Stimulated activated CD4-positive, alpha-beta T cell treated with anti-CD3 and anti-CD28 coated beads, TNF-alpha, amount 100 ng/mL, for 4 hours (primary cell): ENCODE data around the gene RFNG.

Source experiments
- DNase-seq, 3 experiments: peaks; one replicate each; pipeline ENCODE4 v3.0.0-alpha.2; 2020; ENCODE audit warnings: low read depth in 3 of 3

The RFNG gene

GRCh38 chr17:82089723-82090548 is 38.3 kb upstream of the RFNG start:
- no peak for DNase-seq

- no peak for DNase-seq
These were observed 37.5 kb upstream of the RFNG start for GRCh38 chr17:82088838-82089722.

GRCh38 chr17:82087961-82088837 is 36.6 kb upstream of the RFNG start:
- no peak for DNase-seq

GRCh38 chr17:82086941-82087906 is 35.6 kb upstream of the RFNG start:
- DNase-seq = no peak

GRCh38 chr17:82085931-82086764 is 34.5 kb upstream of the RFNG start:
- DNase-seq = no peak

GRCh38 chr17:82085031-82085861 is 33.6 kb upstream of the RFNG start:
- DNase-seq = no peak

- DNase-seq = no peak
These were observed 32.9 kb upstream of the RFNG start for GRCh38 chr17:82084373-82085030.

GRCh38 chr17:82083533-82084359 is 32.1 kb upstream of the RFNG start:
- DNase-seq = no peak

- no peak for DNase-seq
These were observed 31.4 kb upstream of the RFNG start for GRCh38 chr17:82083009-82083408.

GRCh38 chr17:82082456-82082855 is 30.8 kb upstream of the RFNG start:
- no peak for DNase-seq

- DNase-seq = no peak
These were observed 30.4 kb upstream of the RFNG start for GRCh38 chr17:82081966-82082365.

GRCh38 chr17:82081546-82081945 is 29.9 kb upstream of the RFNG start:
- DNase-seq = no peak

GRCh38 chr17:82080789-82081464 is 29.3 kb upstream of the RFNG start:
- no peak for DNase-seq

- DNase-seq = no peak
These were observed 28.6 kb upstream of the RFNG start for GRCh38 chr17:82080048-82080788.

- DNase-seq = no peak
These were observed 27.5 kb upstream of the RFNG start for GRCh38 chr17:82079001-82079677.

- no peak for DNase-seq
These were observed 26.8 kb upstream of the RFNG start for GRCh38 chr17:82078433-82078832.
